Measurements from ENCODE around the gene RAB34.
"Not testable (repeated sequence)": the region's sequence is repeated elsewhere in the genome, so short reads cannot be mapped to it uniquely, and the experiment has no call there.

Gene RAB34

GRCh38 chr17:28746611-28747050 is 29.0 kb upstream of the RAB34 start:
- DNase-seq (ENCODE audit: low spot score), result no peak

GRCh38 chr17:28745786-28746411 is 28.2 kb upstream of the RAB34 start:
- no peak for DNase-seq (ENCODE audit: low spot score)

- DNase-seq (ENCODE audit: low spot score), result no peak
These were observed 27.5 kb upstream of the RAB34 start for GRCh38 chr17:28744972-28745785.

GRCh38 chr17:28744104-28744971 is 26.7 kb upstream of the RAB34 start:
- peak; percentile 56 for DNase-seq (ENCODE audit: low spot score)

- DNase-seq (ENCODE audit: low spot score), result peak; percentile 63
These were observed 25.8 kb upstream of the RAB34 start, which contains the start of gene TRAF4 for GRCh38 chr17:28743243-28744103. Gene TRAF4, plus strand, starts transcription at chr17:28744011. Its CDS starts 102 bp downstream, at chr17:28744113.

DNA sequence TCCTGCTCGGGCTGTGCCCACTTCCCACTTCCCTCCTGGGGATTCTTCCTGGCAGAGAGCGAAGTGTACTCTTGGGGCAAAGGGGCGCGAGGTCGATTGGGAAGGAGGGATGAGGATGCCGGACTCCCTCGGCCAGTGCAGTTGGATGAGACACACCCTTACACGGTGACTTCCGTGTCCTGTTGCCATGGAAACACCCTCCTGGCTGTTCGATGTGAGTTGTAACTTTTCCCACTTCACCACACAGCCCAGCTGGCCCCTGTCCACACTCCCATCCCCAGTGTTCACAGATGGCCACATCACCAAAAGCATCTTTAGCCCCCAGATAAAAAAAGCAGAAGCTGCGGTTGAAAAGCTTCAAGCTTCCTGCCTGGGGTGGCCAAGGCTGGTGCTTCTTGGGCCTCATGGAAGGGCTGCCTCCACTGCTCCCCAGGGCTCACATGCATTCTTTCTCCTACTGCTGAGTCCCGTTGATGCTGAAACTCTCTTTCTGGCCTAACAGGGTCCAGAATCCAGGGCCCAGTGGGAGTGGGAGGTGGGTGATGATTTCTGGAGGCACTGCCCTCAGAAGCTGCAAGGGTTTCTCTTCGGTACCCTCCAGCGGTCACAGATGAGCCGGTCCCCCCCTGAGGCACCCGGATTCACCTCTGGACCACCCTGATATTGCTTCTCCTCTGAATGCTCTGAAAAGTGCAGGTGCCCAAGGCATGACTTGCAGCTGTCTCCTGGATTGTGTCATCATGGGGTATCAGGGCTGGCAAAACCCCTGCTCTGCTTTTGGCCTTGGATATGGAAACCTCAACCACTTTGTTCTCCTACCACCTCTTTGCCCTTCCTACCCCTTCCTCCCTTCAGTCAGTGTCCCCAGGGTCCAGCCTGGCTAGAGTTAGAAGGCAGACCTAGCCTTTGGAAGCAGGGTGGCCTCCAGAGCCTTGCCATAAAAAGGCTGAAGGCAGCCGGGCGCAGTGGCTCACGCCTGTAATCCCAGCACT is 24.0 kb upstream of the RAB34 start:
- DNase-seq (ENCODE audit: low spot score), result no peak

- no peak for DNase-seq (ENCODE audit: low spot score)
These were observed 23.0 kb upstream of the RAB34 start for GRCh38 chr17:28740406-28741357.

DNA sequence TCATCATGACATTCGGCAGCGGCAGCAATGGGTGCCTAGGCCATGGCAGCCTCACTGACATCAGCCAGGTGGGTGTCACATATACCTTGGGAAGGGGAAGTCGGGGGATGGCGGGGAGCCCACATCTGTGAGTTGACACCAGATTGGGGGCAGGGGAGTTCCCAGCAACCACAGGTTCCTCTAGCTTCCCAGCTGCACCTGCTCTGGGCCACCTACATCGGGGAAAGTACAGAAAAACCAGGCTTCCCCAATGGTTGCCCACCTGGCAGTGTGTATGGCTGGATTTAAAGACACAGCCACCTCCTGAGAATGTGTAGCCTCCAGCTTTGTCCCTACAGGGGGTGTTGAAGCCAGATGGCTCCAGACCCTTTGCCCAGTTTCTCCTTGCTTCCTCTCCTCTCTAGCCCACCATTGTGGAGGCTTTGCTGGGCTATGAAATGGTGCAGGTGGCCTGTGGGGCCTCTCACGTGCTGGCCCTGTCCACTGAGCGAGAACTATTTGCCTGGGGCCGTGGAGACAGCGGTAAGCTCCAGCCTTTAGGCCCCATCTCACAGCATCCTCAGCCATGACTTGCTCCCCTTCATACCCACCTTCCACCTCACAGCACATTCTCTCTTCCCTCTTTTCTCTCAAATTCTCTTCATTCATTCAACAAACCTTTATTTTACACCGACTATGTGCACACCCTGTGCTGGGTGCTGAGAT is 21.2 kb upstream of the RAB34 start:
- DNase-seq (ENCODE audit: low spot score), result peak; percentile 50

- DNase-seq (ENCODE audit: low spot score), result no peak
These were observed 20.4 kb upstream of the RAB34 start for GRCh38 chr17:28737770-28738679.

- no peak for DNase-seq (ENCODE audit: low spot score)
These were observed 19.6 kb upstream of the RAB34 start for GRCh38 chr17:28737316-28737715.

DNA sequence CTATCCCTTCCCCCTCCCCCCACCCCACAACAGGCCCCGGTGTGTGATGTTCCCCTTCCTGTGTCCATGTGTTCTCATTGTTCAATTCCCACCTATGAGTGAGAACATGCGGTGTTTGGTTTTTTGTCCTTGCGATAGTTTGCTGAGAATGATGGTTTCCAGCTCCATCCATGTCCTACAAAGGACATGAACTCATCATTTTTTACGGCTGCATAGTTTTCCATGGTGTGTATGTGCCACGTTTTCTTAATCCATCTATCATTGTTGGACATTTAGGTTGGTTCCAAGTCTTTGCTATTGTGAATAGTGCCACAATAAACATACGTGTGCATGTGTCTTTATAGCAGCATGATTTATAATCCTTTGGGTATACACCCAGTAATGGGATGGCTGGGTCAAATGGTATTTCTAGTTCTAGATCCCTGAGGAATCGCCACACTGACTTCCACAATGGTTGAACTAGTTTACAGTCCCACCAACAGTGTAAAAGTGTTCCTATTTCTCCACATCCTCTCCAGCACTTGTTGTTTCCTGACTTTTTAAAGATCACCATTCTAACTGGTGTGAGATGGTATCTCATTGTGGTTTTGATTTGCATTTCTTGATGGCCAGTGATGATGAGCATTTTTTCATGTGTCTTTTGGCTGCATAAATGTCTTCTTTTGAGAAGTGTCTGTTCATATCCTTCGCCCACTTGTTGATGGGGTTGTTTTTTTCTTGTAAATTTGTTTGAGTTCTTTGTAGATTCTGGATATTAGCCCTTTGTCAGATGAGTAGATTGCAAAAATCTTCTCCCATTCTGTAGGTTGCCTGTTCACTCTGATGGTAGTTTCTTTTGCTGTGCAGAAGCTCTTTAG is 18.5 kb upstream of the RAB34 start:
- not testable (repeated sequence) for DNase-seq (ENCODE audit: low spot score)

- no peak for DNase-seq (ENCODE audit: low spot score)
These were observed 17.6 kb upstream of the RAB34 start for GRCh38 chr17:28735242-28735722.

- no peak for DNase-seq (ENCODE audit: low spot score)
These were observed 17.1 kb upstream of the RAB34 start for GRCh38 chr17:28734712-28735241.

- DNase-seq (ENCODE audit: low spot score), result no peak
These were observed 15.7 kb upstream of the RAB34 start for GRCh38 chr17:28733346-28733745.

GRCh38 chr17:28729950-28730330 is 12.3 kb upstream of the RAB34 start:
- DNase-seq (ENCODE audit: low spot score), result no peak
